SK-N-SH (cell line): Measurements from ENCODE around the gene C8A. TPM values are rescaled to one million over a fixed set of nuclear protein-coding genes. Genes with fewer than 3 reads are reported as not detected.

Experiments
- CTCF ChIA-PET: fragments of 300-600, 350-600 bp; formaldehyde crosslinking; extraction: SDS; loops from one replicate; lab custom pipeline; 2021; lab: Yijun Ruan, JAX
- POLR2A ChIA-PET: fragments of 350-600 bp; sonication (Branson Sonifier 250); formaldehyde crosslinking; extraction: SDS; loops from one replicate; lab custom pipeline; 2020; ENCODE audit warnings: antibody characterized with exemption, inconsistent platforms; lab: Yijun Ruan, JAX
- DNase-seq: peaks from one replicate; pipeline ENCODE4 v3.0.0; 2012
- H2AFZ ChIP-seq: fragments of 200-600 bp; sonication (generic); 2 replicates; pipeline ENCODE4 v1.8.1; 2016; ENCODE audit warnings: antibody characterized with exemption, mild to moderate bottlenecking, low read depth
- H3F3A ChIP-seq: fragments of 200-600 bp; sonication (generic); replicated peaks from 2 replicates; pipeline ENCODE3; 2016; ENCODE audit warnings: antibody characterized with exemption, mild to moderate bottlenecking; ENCODE audit not compliant: insufficient read depth
- H3K27ac ChIP-seq, 2 experiments: fragments of 200-500 bp in 1 of 2; fragments of 200-600 bp in 1 of 2; sonication (Bioruptor generic) in 1 of 2; sonication (generic), shearing (Covaris generic) in 1 of 2; 2 replicates each; pipeline versions ENCODE4 v1.5.1 to v1.6.1; 2014 to 2016; ENCODE audit warnings: low read depth in 2 of 2, inconsistent platforms in 1 of 2, low read length in 1 of 2, mild to moderate bottlenecking in 1 of 2, mixed read lengths in 1 of 2
- H3K27me3 ChIP-seq: fragments of 200-600 bp; sonication (generic), shearing (Covaris generic); 2 replicates; pipeline ENCODE4 v1.6.1; 2016; ENCODE audit warnings: mixed run types; ENCODE audit not compliant: insufficient read depth
- H3K36me3 ChIP-seq, 2 experiments: fragments of 200-500 bp in 1 of 2; fragments of 200-600 bp in 1 of 2; sonication (Bioruptor generic) in 1 of 2; sonication (generic) in 1 of 2; replicated peaks in 1 of 2; 2 replicates each; pipeline versions ENCODE3 to v1.5.1; 2014 to 2016; ENCODE audit warnings: low read length in 1 of 2, mild to moderate bottlenecking in 1 of 2; ENCODE audit not compliant: insufficient read depth in 2 of 2, control insufficient read depth in 1 of 2
- H3K4me1 ChIP-seq, 2 experiments: fragments of 200-500 bp in 1 of 2; fragments of 200-600 bp in 1 of 2; sonication (Bioruptor generic) in 1 of 2; sonication (generic), shearing (Covaris generic) in 1 of 2; 2 replicates each; pipeline versions ENCODE4 v1.5.1 to v1.6.1; 2014 to 2016; ENCODE audit warnings: low read depth in 1 of 2, low read length in 1 of 2, mixed run types in 1 of 2; ENCODE audit not compliant: insufficient read depth in 2 of 2, control insufficient read depth in 1 of 2
- H3K4me2 ChIP-seq: fragments of 200-600 bp; sonication (generic), shearing (Covaris generic); 2 replicates; pipeline ENCODE4 v1.6.1; 2017; ENCODE audit warnings: mixed run types
- H3K4me3 ChIP-seq, 2 experiments: fragments of 200-500 bp in 1 of 2; fragments of 200-600 bp in 1 of 2; sonication (Bioruptor generic) in 1 of 2; sonication (generic), shearing (Covaris generic) in 1 of 2; 2 replicates each; pipeline versions ENCODE4 v1.5.1 to v1.8.1; 2014 to 2016; ENCODE audit warnings: low read depth in 2 of 2, inconsistent platforms in 1 of 2, low read length in 1 of 2, mild to moderate bottlenecking in 1 of 2, mixed read lengths in 1 of 2, moderate library complexity in 1 of 2
- H3K79me2 ChIP-seq: fragments of 200-600 bp; sonication (generic); 2 replicates; pipeline ENCODE4 v1.8.1; 2017; ENCODE audit warnings: mild to moderate bottlenecking; ENCODE audit not compliant: insufficient read depth
- H3K9ac ChIP-seq: fragments of 200-600 bp; sonication (generic); 2 replicates; pipeline ENCODE4 v1.6.1; 2017; ENCODE audit warnings: mixed run types
- H3K9me2 ChIP-seq: fragments of 200-600 bp; sonication (generic); 2 replicates; pipeline ENCODE4 v1.6.1; 2017; ENCODE audit warnings: mixed run types
- H3K9me3 ChIP-seq: fragments of 200-600 bp; sonication (generic); 2 replicates; pipeline ENCODE4 v1.6.1; 2017; ENCODE audit warnings: mixed run types, mild to moderate bottlenecking, moderate library complexity
- H4K20me1 ChIP-seq: fragments of 200-600 bp; sonication (generic); 2 replicates; pipeline ENCODE4 v1.6.1; 2017; ENCODE audit warnings: mild to moderate bottlenecking, mixed run types; ENCODE audit not compliant: insufficient read depth
- CTCF ChIP-seq: fragments of 200-600 bp; sonication (generic); IDR thresholded peaks from 2 replicates; pipeline ENCODE4 v1.6.1; 2017; ENCODE audit warnings: antibody characterized with exemption, mild to moderate bottlenecking, moderate library complexity
- ELF1 ChIP-seq: IDR thresholded peaks from 2 replicates; pipeline ENCODE4 v1.4.0; 2012
- FOXJ3 ChIP-seq: sonication (generic); formaldehyde crosslinking; IDR thresholded peaks from 2 replicates; pipeline ENCODE4 v1.5.1; 2020; ENCODE audit warnings: mild to moderate bottlenecking, missing genetic modification reagents
- JUND ChIP-seq: IDR thresholded peaks from 2 replicates; pipeline ENCODE4 v1.4.0; 2012
- MAX ChIP-seq: IDR thresholded peaks from 2 replicates; pipeline ENCODE4 v1.4.0; 2012; ENCODE audit warnings: low read depth
- MEF2A ChIP-seq: IDR thresholded peaks from 2 replicates; pipeline ENCODE4 v1.4.0; 2012; ENCODE audit warnings: low read depth, borderline replicate concordance
- MXI1 ChIP-seq: IDR thresholded peaks from 2 replicates; pipeline ENCODE4 v1.6.1; 2012; ENCODE audit warnings: mild to moderate bottlenecking, low read depth, low read length, improper control_type of control experiment
- NFIC ChIP-seq: IDR thresholded peaks from 2 replicates; pipeline ENCODE4 v1.4.0; 2012; ENCODE audit warnings: borderline replicate concordance
- NRF1 ChIP-seq: IDR thresholded peaks from 2 replicates; pipeline ENCODE4 v1.6.1; 2012; ENCODE audit warnings: low read depth, mild to moderate bottlenecking, low read length
- POLR2AphosphoS5 ChIP-seq: IDR thresholded peaks from 2 replicates; pipeline ENCODE4 v1.6.1; 2012; ENCODE audit warnings: low read depth, low read length
- RAD21 ChIP-seq: IDR thresholded peaks from 2 replicates; pipeline ENCODE4 v1.6.1; 2012; ENCODE audit warnings: mild to moderate bottlenecking, low read length
- RCOR1 ChIP-seq: fragments of 150-350 bp; IDR thresholded peaks from 2 replicates; pipeline ENCODE4 v1.6.1; 2017; ENCODE audit warnings: antibody characterized with exemption, low read length
- RFX5 ChIP-seq: IDR thresholded peaks from 2 replicates; pipeline ENCODE4 v1.6.1; 2012; ENCODE audit warnings: mild to moderate bottlenecking, improper control_type of control experiment, low read length
- SMC3 ChIP-seq: IDR thresholded peaks from 2 replicates; pipeline ENCODE4 v1.6.1; 2012; ENCODE audit warnings: low read depth, low read length, improper control_type of control experiment
- TCF12 ChIP-seq: IDR thresholded peaks from 2 replicates; pipeline ENCODE4 v1.4.0; 2012
- USF1 ChIP-seq: IDR thresholded peaks from 2 replicates; pipeline ENCODE4 v1.4.0; 2012; ENCODE audit warnings: low read depth, borderline replicate concordance
- YY1 ChIP-seq: IDR thresholded peaks from 2 replicates; pipeline ENCODE4 v1.4.0; 2012; ENCODE audit warnings: low read depth, mild to moderate bottlenecking
- WGBS: methylation state at CpG from one replicate; pipeline ENCODE4 v1.1.6; 2017; ENCODE audit warnings: low lambda C conversion rate; 5-methylcytosine and 5-hydroxymethylcytosine counted together
- polyA plus RNA-seq, 3 experiments: library from polyadenylated mRNA; depleted of rRNA; stranded (reverse); fragments of >200 nt; gene quantifications; 2 replicates each; pipeline ENCODE4 v1.2.3, GENCODE V29; 2012

C8A gene
- polyA plus RNA-seq, 1 of the 3 experiments (the other 2 are of a cell fraction) = not detected

GRCh38 chr1:56825436-56825835, 29.2 kb upstream of the C8A start:
- H3K4me2 ChIP-seq = no peak overlapping the region
- no peak overlapping the region for H3K9ac ChIP-seq
- DNase-seq = no peak
- POLR2A ChIA-PET = no interaction called here
- WGBS = 73% methylated on average over 4 of the region's 4 CpGs
- CTCF ChIA-PET = interaction anchor here (0.7 kb wide), 1 partner anchor 26 kb away, joined by 3 read pairs; no protein-coding TSS in a partner anchor
- no peaks in the 10 kb centered on the region for H3K9me3 ChIP-seq
- no peaks in the 10 kb centered on the region for H3K9me2 ChIP-seq
- no peaks in the 10 kb centered on the region for H4K20me1 ChIP-seq
- H2AFZ ChIP-seq = no peak overlapping the region
- H3F3A ChIP-seq = no peaks in the 10 kb centered on the region
- no peaks in the 10 kb centered on the region for H3K27me3 ChIP-seq
- no peak overlapping the region for H3K27ac ChIP-seq
- no peak overlapping the region for H3K4me3 ChIP-seq
- H3K4me1 ChIP-seq = peaks cover 0 to 5% of the 10 kb centered on the region in 2 experiments; a peak in 2 of 4 replicates
- H3K36me3 ChIP-seq = no peaks in the 10 kb centered on the region
- TF ChIP-seq FOXJ3 (CRISPR knock-in tag) (no peak), TCF12 (no peak), USF1 (no peak), SMC3 (no peak), RFX5 (no peak), CTCF (no peak), RCOR1 (no peak), MAX (no peak)
- no peaks in the 10 kb centered on the region for H3K79me2 ChIP-seq

- Histone ChIP-seq H3K4me3 (no peak overlapping the region), H3K9ac (no peak overlapping the region), H3K4me1 (peaks cover 0 to under 1% of the 10 kb centered on the region in 2 experiments; a peak in 2 of 4 replicates), H3K9me3 (no peaks in the 10 kb centered on the region), H3K4me2 (no peak overlapping the region), H3K27ac (no peak overlapping the region), H2AFZ (no peak overlapping the region), H3F3A (peaks cover 5% of the 10 kb centered on the region), H3K9me2 (no peaks in the 10 kb centered on the region), H4K20me1 (no peaks in the 10 kb centered on the region), H3K79me2 (no peaks in the 10 kb centered on the region), H3K27me3 (no peaks in the 10 kb centered on the region), H3K36me3 (no peaks in the 10 kb centered on the region)
- DNase-seq = no peak
- TF ChIP-seq YY1 (no peak), TCF12 (no peak), MXI1 (no peak), SMC3 (no peak), MEF2A (no peak), NFIC (no peak), JUND (no peak), MAX (no peak), RAD21 (no peak), ELF1 (no peak), POLR2AphosphoS5 (no peak), NRF1 (no peak)
- ChIA-PET POLR2A (no interaction called here), CTCF (no interaction called here)
Observed at GRCh38 chr1:56827711-56828110, 26.9 kb upstream of the C8A start.
